PC-3 (cell line): ENCODE results near the gene CA10. TPM values are rescaled to one million over a fixed set of nuclear protein-coding genes. Genes with fewer than 3 reads are reported as not detected.

Experiments used
- ATAC-seq: fragments of 200-7000 bp; cut with Tn5 transposase; 2 replicates; pipeline ENCODE4 v1.9.1; 2020; ENCODE audit warnings: mild to moderate bottlenecking, moderate library complexity
- BruUV-seq: library from RNA; stranded (reverse); fragments of 400-500 nt; replicated peaks from 2 replicates; lab custom pipeline; 2021; lab: Mats Ljungman, UMichigan
- CTCF ChIA-PET: fragments of 300-600 bp; sonication (Branson Sonifier 250); formaldehyde crosslinking; loops from one replicate; lab custom pipeline; 2022; ENCODE audit warnings: antibody characterized with exemption; lab: Charles Lee
- POLR2A ChIA-PET: fragments of 300-600 bp; sonication (Branson Sonifier 250); formaldehyde crosslinking; loops from one replicate; lab custom pipeline; 2022; ENCODE audit warnings: antibody characterized with exemption; ENCODE audit not compliant: unreplicated experiment; lab: Charles Lee
- DNase-seq: peaks from one replicate; pipeline ENCODE4 v3.0.0-alpha.2; 2015
- H2AFZ ChIP-seq: fragments of 300-600 bp; sonication (generic); 2 replicates; pipeline ENCODE4 v1.6.0; 2016; ENCODE audit warnings: antibody characterized with exemption, low read length
- H3F3A ChIP-seq: fragments of 300-600 bp; sonication (generic); one replicate; pipeline ENCODE4 v1.6.0; 2017; ENCODE audit warnings: antibody characterized with exemption, low read length, control low read depth, mild to moderate bottlenecking; ENCODE audit not compliant: unreplicated experiment
- H3K27ac ChIP-seq: fragments of 300-600 bp; sonication (generic); 2 replicates; pipeline ENCODE4 v1.5.1; 2016; ENCODE audit warnings: mild to moderate bottlenecking, low read length
- H3K27me3 ChIP-seq: fragments of 300-600 bp; sonication (generic); 2 replicates; pipeline ENCODE4 v1.6.1; 2016; ENCODE audit warnings: low read length, mixed read lengths
- H3K36me3 ChIP-seq: fragments of 300-600 bp; sonication (generic); 2 replicates; pipeline ENCODE4 v1.6.1; 2016; ENCODE audit warnings: low read depth, mixed run types, low read length, mixed read lengths
- H3K4me1 ChIP-seq: fragments of 300-600 bp; sonication (generic); 2 replicates; pipeline ENCODE4 v1.5.1; 2016; ENCODE audit warnings: low read length; ENCODE audit not compliant: insufficient read depth
- H3K4me2 ChIP-seq: fragments of 300-600 bp; sonication (generic); 2 replicates; pipeline ENCODE4 v1.6.0; 2016; ENCODE audit warnings: low read length
- H3K4me3 ChIP-seq: fragments of 300-600 bp; sonication (generic); 2 replicates; pipeline ENCODE4 v1.5.1; 2016; ENCODE audit warnings: mild to moderate bottlenecking, low read length, mixed read lengths
- H3K79me2 ChIP-seq: fragments of 300-600 bp; sonication (generic); 2 replicates; pipeline ENCODE4 v1.6.1; 2017; ENCODE audit warnings: low read length, mixed read lengths
- H3K9ac ChIP-seq: fragments of 300-600 bp; sonication (generic); 2 replicates; pipeline ENCODE4 v1.6.0; 2016; ENCODE audit warnings: mild to moderate bottlenecking, low read length
- H3K9me2 ChIP-seq: fragments of 300-600 bp; sonication (generic); replicated peaks from 2 replicates; pipeline ENCODE4 v1.6.1; 2016; ENCODE audit warnings: mixed run types, low read length, mixed read lengths
- H3K9me3 ChIP-seq: fragments of 300-600 bp; sonication (generic); 2 replicates; pipeline ENCODE4 v1.6.1; 2016; ENCODE audit warnings: low read length, mixed read lengths
- H4K20me1 ChIP-seq: fragments of 300-600 bp; sonication (generic); 2 replicates; pipeline ENCODE4 v1.6.1; 2016; ENCODE audit warnings: low read length, mixed read lengths
- EZH2 ChIP-seq: fragments of 300-600 bp; sonication (generic); IDR thresholded peaks from one replicate; pipeline ENCODE4 v1.6.1; 2017; ENCODE audit warnings: antibody characterized with exemption, mild to moderate bottlenecking, low read length; ENCODE audit not compliant: unreplicated experiment
- EZH2phosphoT487 ChIP-seq: fragments of 300-600 bp; sonication (generic); IDR thresholded peaks from 2 replicates; pipeline ENCODE4 v1.6.1; 2018; ENCODE audit warnings: mild to moderate bottlenecking, antibody characterized with exemption, low read length, borderline replicate concordance
- intact Hi-C: fragments of 100-400 bp; cut with micrococcal nuclease; formaldehyde crosslinking; loops from 2 replicates; pipeline ENCODE4 v1.9.0; 2023
- total RNA-seq: library from RNA; depleted of rRNA; stranded (reverse); fragments of >200 nt; gene quantifications from 2 replicates; pipeline ENCODE4 v1.2.3, GENCODE V29; 2014
- TF ChIP-seq, protein P1 (sequence below): fragments of 300-600 bp; sonication (generic); conservative IDR thresholded peaks from 2 replicates; pipeline ENCODE4 v1.5.1; 2017; ENCODE audit warnings: antibody characterized with exemption, low read depth, mild to moderate bottlenecking, low read length

The CA10 gene
- total RNA-seq, 1 experiment from 2014 or later = not detected

DNA sequence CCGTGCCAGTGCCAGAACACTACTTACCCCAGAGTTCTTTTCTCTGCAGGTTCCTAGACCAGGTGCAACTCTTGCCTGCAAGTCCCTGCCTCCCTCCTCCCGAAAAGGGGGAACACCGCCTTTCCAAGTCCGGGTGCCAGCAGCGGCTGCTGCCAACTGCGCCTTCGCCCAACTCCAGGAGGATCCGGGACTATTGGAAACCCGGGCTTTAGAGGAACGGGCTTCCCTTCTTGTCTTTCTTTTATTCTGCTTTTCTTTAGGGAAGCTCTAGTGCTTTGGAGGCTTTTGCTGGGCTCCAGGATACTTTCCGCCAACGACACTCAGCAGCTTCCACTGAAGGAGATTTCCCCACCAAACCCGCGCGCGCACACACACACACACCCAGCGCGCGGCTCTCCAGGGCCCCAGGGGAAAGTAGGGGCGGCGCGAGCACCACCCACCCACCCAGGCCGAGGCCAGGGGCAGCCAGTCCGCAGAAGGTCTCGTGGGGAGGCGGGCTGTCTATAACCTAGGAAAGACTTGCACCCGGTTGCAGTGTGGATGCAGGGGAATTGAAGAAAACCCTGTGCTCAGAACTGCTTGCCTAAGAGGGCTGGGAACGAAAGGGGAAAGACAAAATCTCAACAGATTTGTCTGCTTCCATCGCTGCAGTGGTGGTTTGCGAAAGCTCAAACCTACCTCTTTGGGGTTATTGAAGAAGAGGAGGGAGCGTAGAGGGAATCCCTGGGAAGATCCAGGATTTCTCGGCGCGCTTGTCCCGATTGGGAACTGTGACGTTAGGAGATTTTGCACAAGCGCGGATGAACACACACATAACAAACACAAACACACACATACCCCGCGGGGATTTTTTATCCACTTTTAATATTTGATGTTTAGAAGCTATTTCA, 977 bp upstream of the CA10 start:
- intact Hi-C loops = no loop called here
- H3K4me2 ChIP-seq = no peak overlapping the region
- no TSS peak for BruUV-seq
- no peak overlapping the region for H3K4me3 ChIP-seq
- no peak overlapping the region for H2AFZ ChIP-seq
- H4K20me1 ChIP-seq = no peaks in the 10 kb centered on the region
- TF ChIP-seq EZH2phosphoT487 = no peak
- TF ChIP-seq, protein P1, sequence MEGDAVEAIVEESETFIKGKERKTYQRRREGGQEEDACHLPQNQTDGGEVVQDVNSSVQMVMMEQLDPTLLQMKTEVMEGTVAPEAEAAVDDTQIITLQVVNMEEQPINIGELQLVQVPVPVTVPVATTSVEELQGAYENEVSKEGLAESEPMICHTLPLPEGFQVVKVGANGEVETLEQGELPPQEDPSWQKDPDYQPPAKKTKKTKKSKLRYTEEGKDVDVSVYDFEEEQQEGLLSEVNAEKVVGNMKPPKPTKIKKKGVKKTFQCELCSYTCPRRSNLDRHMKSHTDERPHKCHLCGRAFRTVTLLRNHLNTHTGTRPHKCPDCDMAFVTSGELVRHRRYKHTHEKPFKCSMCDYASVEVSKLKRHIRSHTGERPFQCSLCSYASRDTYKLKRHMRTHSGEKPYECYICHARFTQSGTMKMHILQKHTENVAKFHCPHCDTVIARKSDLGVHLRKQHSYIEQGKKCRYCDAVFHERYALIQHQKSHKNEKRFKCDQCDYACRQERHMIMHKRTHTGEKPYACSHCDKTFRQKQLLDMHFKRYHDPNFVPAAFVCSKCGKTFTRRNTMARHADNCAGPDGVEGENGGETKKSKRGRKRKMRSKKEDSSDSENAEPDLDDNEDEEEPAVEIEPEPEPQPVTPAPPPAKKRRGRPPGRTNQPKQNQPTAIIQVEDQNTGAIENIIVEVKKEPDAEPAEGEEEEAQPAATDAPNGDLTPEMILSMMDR = no peak
- TF ChIP-seq EZH2 = no peak
- no peak overlapping the region for H3K9ac ChIP-seq
- H3F3A ChIP-seq = no peaks in the 10 kb centered on the region
- no peaks in the 10 kb centered on the region for H3K36me3 ChIP-seq
- ATAC-seq (no peak), DNase-seq (no peak)
- H3K9me2 ChIP-seq = no peaks in the 10 kb centered on the region
- no peak overlapping the region for H3K27ac ChIP-seq
- peaks cover 18% of the 10 kb centered on the region for H3K9me3 ChIP-seq
- peaks cover 29% of the 10 kb centered on the region for H3K27me3 ChIP-seq
- H3K4me1 ChIP-seq = no peaks in the 10 kb centered on the region
- POLR2A ChIA-PET = no interaction called here
- H3K79me2 ChIP-seq = no peaks in the 10 kb centered on the region
- CTCF ChIA-PET = no interaction called here

DNA sequence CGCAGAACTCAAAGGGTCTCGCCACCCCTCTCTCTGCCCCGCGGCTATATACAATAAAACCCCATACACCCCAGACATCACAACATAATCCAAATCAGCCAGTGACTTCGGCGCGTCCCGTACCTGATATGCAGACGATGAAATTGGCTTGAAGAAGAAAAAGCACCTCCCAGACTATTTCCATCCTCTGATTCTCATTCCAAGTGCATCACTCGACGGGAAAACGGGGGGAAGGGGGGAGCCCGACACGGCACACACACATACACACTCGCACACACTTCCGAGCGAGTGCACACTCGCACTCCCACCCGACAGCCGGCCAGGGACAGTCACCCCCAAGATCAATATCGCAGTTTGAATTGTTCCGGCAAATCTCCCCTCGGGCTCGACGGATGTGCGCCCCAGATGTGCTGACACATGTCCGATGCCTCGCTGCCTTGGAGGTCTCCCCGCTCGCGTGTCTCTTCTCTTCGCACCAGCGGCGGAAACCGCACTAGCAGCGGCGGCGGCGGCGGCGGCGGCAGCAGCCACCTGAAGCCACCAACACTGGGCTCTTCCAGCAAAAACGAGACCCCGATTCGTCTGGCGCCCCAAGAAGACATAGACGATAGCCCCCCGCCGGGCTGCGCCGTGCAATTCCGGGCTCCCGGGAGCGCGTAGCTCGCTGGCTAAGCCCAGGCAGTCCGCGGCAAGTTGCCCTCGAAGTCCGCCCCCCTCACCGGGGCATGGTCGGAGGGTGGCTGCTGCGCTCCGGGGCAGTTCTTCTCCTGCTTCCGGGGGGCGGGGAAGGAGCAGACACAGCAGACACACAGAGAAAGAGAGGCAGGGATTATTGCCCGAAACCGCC, 688 bp downstream of the CA10 start:
- Histone ChIP-seq H3K9me3 (peaks cover 13% of the 10 kb centered on the region), H3F3A (no peaks in the 10 kb centered on the region), H2AFZ (no peak overlapping the region), H3K27ac (no peak overlapping the region), H3K4me2 (no peak overlapping the region), H3K36me3 (no peaks in the 10 kb centered on the region), H3K9me2 (no peaks in the 10 kb centered on the region), H3K4me1 (no peaks in the 10 kb centered on the region), H3K79me2 (no peaks in the 10 kb centered on the region), H3K4me3 (no peak overlapping the region), H4K20me1 (no peaks in the 10 kb centered on the region), H3K9ac (no peak overlapping the region), H3K27me3 (peaks cover 29% of the 10 kb centered on the region)
- intact Hi-C loops = no loop called here
- BruUV-seq = no TSS peak
- TF ChIP-seq EZH2phosphoT487 = no peak
- TF ChIP-seq, protein P1 = no peak
- no peak for TF ChIP-seq EZH2
- no peak for ATAC-seq
- DNase-seq = no peak
- CTCF ChIA-PET = no interaction called here
- POLR2A ChIA-PET = no interaction called here
